Peyer's patch (tissue), 4 donors: ENCODE results near the gene KISS1R. TPM values are rescaled to one million over a fixed set of nuclear protein-coding genes. Genes with fewer than 3 reads are reported as not detected.
A peak's percentile ranks its signal among the peaks of the same experiment; 100 is the strongest.
"Not testable (repeated sequence)": the region's sequence is repeated elsewhere in the genome, so short reads cannot be mapped to it uniquely, and the experiment has no call there.

Experiments used
- DNase-seq, 3 donors: peaks; one replicate each; pipeline ENCODE4 v3.0.0-alpha.2; 2017 to 2019
- H3K27ac ChIP-seq, 4 donors: fragments of 200-600 bp; sonication (generic); one replicate each; pipeline ENCODE4 v1.5.1; 2016 to 2019
- H3K27me3 ChIP-seq, 2 donors: fragments of 200-600 bp; sonication (generic); one replicate each; pipeline ENCODE4 v1.5.1; 2019
- H3K36me3 ChIP-seq, 3 donors: fragments of 200-600 bp; sonication (generic); one replicate each; pipeline ENCODE4 v1.5.1; 2016 to 2019
- H3K4me1 ChIP-seq, 4 donors: fragments of 200-600 bp; sonication (generic); one replicate each; pipeline ENCODE4 v1.5.1; 2016 to 2019
- H3K4me3 ChIP-seq, 4 donors: fragments of 200-600 bp; sonication (generic); 1 replicate in 3 of 4; 2 replicates in 1 of 4; pipeline ENCODE4 v1.5.1; 2016 to 2019; ENCODE audit warnings: mild to moderate bottlenecking in 1 of 4
- H3K9me3 ChIP-seq, 4 donors: fragments of 200-600 bp; sonication (generic); one replicate each; pipeline ENCODE4 v1.5.1; 2016 to 2019; ENCODE audit warnings: mild to moderate bottlenecking in 1 of 4
- POLR2A ChIP-seq, 2 donors: fragments of 450-650 bp; IDR thresholded peaks; one replicate each; pipeline ENCODE4 v1.5.1; 2017; ENCODE audit warnings: antibody characterized with exemption in 2 of 2, mild to moderate bottlenecking in 2 of 2, moderate library complexity in 2 of 2
- total RNA-seq, 4 donors: library from RNA; depleted of rRNA; stranded (reverse); fragments of >200 nt; gene quantifications; one replicate each; pipeline ENCODE4 v1.1.0, GENCODE V29; 2016
- TF ChIP-seq, protein P1 (sequence below), 6 experiments: fragments of 450-650 bp in 4 of 6; fragments of 200-600 bp in 2 of 6; sonication (generic) in 1 of 6; IDR thresholded peaks; one replicate each; pipeline ENCODE4 v1.5.1; 2017 to 2019; ENCODE audit warnings: antibody characterized with exemption in 6 of 6, mild to moderate bottlenecking in 3 of 6, moderate library complexity in 1 of 6

KISS1R gene
- total RNA-seq, 4 donors from 2014 or later, result not detected

DNA sequence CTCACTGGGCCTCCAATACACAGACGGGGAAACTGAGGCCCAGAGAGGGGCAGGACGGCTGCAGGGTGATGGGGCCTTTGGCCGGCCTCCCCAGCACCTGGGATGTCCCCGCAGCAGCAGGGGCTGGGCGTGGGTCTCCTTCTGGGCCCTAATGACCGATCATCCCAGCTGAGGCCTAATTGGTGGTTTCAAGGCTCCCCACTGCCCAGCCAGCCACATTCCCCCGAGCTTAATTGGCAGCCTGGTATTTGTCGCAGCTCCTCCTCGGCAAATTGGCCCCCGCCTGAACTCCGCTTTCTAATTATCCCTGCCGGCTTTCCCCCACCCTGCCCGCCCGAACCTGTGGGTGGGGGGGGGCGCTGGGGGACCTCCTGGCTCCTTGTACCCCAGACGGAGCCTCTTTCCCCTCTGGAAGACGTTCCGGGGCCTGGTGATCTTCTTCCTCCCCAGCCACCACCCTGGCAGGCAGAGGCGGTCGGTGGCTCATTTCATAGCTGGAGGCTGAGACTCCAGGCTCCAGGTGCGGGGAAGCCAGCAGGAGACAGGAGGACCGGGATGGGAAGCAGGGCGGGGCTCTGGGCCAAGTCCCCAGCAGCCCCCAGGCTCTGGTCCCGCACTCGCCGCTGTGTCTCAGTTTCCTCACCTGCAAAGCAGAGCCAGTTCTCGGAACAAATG is 39.8 kb downstream of the KISS1R start:
- DNase-seq, result no peak
- Histone ChIP-seq H3K4me1 (peaks cover 5 to 29% (median 14%) of the 10 kb centered on the region in 4 donors), H3K4me3 (no peak overlapping the region), H3K9me3 (no peaks in the 10 kb centered on the region), H3K36me3 (no peaks in the 10 kb centered on the region), H3K27ac (peak overlapping the region in 1 of 4 donors; percentile 5), H3K27me3 (no peaks in the 10 kb centered on the region)
- TF ChIP-seq, protein P1, sequence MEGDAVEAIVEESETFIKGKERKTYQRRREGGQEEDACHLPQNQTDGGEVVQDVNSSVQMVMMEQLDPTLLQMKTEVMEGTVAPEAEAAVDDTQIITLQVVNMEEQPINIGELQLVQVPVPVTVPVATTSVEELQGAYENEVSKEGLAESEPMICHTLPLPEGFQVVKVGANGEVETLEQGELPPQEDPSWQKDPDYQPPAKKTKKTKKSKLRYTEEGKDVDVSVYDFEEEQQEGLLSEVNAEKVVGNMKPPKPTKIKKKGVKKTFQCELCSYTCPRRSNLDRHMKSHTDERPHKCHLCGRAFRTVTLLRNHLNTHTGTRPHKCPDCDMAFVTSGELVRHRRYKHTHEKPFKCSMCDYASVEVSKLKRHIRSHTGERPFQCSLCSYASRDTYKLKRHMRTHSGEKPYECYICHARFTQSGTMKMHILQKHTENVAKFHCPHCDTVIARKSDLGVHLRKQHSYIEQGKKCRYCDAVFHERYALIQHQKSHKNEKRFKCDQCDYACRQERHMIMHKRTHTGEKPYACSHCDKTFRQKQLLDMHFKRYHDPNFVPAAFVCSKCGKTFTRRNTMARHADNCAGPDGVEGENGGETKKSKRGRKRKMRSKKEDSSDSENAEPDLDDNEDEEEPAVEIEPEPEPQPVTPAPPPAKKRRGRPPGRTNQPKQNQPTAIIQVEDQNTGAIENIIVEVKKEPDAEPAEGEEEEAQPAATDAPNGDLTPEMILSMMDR (IDR thresholded peaks at IDR 0.05), result no peak
- no peak for TF ChIP-seq POLR2A (IDR thresholded peaks at IDR 0.05)

DNA sequence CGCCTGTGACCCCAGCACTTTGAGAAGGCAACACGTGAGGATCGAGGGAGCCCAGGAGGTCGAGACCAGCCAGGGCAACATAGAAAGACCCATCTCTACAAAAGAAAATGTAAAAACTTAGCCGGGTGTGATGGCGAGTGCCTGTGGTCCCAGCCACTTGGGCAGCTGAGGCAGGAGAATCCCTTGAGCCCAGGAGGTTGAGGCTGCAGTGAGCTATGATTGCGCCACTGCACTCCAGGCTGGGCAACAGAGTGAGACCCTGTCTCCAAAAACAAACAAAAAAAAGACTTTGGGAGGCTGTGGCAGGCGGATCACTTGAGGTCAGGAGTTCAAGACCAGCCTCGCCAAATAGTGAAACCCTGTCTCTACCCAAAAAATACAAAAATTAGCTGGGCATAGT is 40.4 kb downstream of the KISS1R start:
- not testable (repeated sequence) for H3K27ac ChIP-seq, H3K9me3 ChIP-seq, H3K4me3 ChIP-seq, DNase-seq, H3K27me3 ChIP-seq, H3K36me3 ChIP-seq
- peaks cover 3 to 22% (median 12%) of the 10 kb centered on the region in 4 donors for H3K4me1 ChIP-seq

DNA sequence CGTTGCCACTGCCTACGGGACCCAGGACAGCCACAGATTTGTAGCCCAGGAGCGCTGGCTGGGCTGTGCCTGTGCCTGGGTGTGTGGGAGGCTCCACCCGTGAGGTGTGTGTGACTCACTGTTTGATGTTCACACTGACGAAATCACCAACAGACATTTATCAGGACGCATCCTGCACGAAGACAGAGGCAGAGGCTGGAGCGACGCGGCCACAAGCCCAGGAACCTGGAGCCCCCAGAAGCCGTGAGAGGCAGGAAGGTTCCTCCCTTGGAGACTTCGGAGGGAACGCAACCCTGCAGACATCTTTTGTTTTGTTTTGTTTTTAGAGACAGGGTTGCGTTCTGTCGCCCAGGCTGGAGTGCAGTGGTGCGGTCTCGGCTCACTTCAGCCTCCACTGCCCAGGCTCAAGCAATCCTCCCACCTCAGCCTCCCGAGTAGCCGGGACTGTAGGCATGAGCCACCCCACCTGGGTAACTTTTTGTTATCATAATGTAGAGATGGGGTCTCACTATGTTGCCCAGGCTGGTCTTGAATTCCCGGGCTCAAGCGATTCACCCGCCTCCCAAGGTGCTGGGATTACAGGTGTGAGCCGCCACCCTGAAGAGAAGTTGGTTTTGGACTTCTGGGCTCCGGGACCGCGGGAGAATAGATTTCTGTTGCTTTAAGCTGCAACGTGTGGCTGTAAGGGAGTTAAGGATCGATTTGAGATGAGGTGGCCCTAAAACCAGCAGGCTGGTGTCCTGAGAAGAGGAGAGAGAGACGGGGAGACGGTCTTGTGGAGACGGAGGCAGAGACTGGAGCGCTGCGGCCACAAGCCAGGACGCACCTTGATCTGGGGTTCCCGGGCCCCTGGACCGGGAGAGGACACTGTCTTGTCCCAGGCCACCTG is 42.1 kb downstream of the KISS1R start:
- no peaks in the 10 kb centered on the region for H3K27me3 ChIP-seq
- H3K27ac ChIP-seq, result no peak overlapping the region
- DNase-seq, result no peak
- peaks cover 0 to 4% (median 0%) of the 10 kb centered on the region in 3 donors for H3K36me3 ChIP-seq
- H3K4me1 ChIP-seq, result peaks cover 0 to 10% (median 4%) of the 10 kb centered on the region in 4 donors
- H3K4me3 ChIP-seq, result no peak overlapping the region
- H3K9me3 ChIP-seq, result no peaks in the 10 kb centered on the region
- no peak for TF ChIP-seq POLR2A (IDR thresholded peaks at IDR 0.05)
- TF ChIP-seq, protein P1 (IDR thresholded peaks at IDR 0.05), result no peak

DNA sequence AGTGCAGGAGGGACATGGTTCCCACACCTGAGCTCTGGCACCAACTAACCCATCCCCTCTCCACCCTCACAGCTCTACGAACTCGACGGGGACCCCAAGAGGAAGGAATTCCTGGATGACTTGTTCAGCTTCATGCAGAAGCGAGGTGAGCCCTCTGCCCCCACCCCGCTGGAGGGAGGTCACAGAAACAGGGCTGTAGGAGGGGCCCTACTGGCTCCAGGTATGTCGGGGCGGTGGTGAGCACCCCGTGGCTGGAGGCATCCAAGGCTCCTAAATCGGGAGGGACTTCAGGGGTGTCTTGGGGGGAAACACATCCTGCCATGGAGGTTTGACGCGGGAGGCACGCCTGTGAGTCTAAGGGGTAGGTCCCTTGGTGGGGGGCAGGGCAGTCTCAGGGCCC is 42.9 kb downstream of the KISS1R start:
- no peak overlapping the region for H3K4me3 ChIP-seq
- TF ChIP-seq, protein P1 (IDR thresholded peaks at IDR 0.05), result no peak
- no peak for TF ChIP-seq POLR2A (IDR thresholded peaks at IDR 0.05)
- no peak overlapping the region for H3K27ac ChIP-seq
- no peaks in the 10 kb centered on the region for H3K9me3 ChIP-seq
- H3K4me1 ChIP-seq, result peaks cover 0 to 9% (median 3%) of the 10 kb centered on the region in 4 donors
- peaks cover 0 to 12% (median 0%) of the 10 kb centered on the region in 3 donors for H3K36me3 ChIP-seq
- DNase-seq, result no peak
- no peaks in the 10 kb centered on the region for H3K27me3 ChIP-seq

DNA sequence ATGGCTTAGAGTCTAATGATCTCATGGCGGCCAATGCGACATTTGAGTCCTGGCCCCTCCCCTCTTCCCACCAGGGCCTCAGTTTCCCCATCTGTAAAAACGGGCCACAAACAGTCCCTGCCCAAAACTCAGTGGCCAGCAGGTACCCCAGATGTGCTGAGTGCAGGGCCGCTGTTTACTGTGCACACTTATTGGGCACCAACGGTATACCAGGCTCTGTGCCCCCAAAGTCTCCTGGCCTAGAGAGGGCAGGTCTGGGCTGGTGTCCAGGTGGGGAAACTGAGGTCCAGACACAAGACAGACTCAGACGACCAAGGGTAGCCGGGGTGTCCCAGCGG is 43.4 kb downstream of the KISS1R start:
- Histone ChIP-seq H3K27me3 (no peaks in the 10 kb centered on the region), H3K4me1 (peaks cover 0 to 9% (median 0%) of the 10 kb centered on the region in 4 donors), H3K4me3 (no peak overlapping the region), H3K27ac (no peak overlapping the region), H3K36me3 (peaks cover 0 to 16% (median 0%) of the 10 kb centered on the region in 3 donors), H3K9me3 (no peaks in the 10 kb centered on the region)
- no peak for DNase-seq
- TF ChIP-seq POLR2A (IDR thresholded peaks at IDR 0.05), result no peak
- TF ChIP-seq, protein P1 (IDR thresholded peaks at IDR 0.05), result no peak
